ENCODE results near the gene ABHD12B. TPM values are rescaled to one million over a fixed set of nuclear protein-coding genes. Genes with fewer than 3 reads are reported as not detected.

ABHD12B gene
- total RNA-seq, 1 experiment from 2014 or later, result 51.0 TPM

DNA sequence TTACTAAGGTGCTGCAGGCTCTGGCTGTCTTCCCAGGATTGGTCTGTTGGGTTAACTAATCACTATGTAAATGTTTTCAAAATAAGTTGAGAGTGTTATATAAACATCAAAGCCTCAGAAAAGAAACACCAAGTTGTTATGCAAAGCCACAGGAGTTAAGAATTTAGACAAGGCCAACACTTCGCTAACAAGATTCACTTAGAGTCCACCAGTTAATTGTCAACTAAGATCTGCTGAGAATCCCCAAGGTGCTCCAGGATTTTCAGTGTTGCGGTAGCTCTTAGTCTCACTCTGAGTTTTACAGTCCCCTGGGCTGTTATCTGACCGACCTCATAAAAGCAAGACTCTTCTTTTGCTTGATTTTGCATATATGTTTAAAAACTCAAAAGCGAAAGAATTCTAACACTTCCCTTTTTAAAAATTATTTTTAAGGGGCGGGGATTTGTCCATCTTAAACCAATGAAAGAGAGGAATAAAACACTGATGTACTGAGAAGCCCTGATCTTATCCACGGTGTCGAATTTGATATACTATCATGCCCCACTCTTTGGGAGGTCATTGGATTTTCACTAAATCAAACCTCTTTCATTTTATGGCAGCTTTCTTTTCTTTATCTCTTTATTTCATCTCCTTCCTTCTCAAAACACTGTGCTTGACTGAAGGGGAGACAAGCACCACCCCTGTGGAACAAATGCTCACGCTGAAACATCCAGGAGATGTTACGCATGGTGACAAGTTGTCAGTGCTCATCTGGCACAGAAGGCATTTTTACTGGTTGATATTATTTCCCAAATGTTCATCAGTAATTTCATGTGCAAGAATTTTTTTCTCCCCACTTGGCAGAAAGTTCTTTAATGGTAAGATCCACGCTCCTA is 47.9 kb upstream of the ABHD12B start:
- Histone ChIP-seq H3K56ac (ENCODE audit: insufficient read length, low read depth, low read length) (no peak overlapping the region), H3K79me1 (ENCODE audit: insufficient read depth, low read depth, low read length, poor library complexity, severe bottlenecking) (no peaks in the 10 kb centered on the region), H3K18ac (ENCODE audit: insufficient read length, low read depth, low read length) (no peak overlapping the region), H4K8ac (replicated peaks; ENCODE audit: insufficient read length, low read depth, low read length) (no peak overlapping the region), H3K27ac (ENCODE audit: insufficient read length, low read depth, low read length) (no peak overlapping the region), H2AFZ (ENCODE audit: low read length) (no peak overlapping the region), H3K4ac (ENCODE audit: low read depth, low read length) (no peak overlapping the region), H3K9ac (ENCODE audit: extremely low read depth, insufficient read length, low read length) (no peak overlapping the region), H2BK15ac (ENCODE audit: low read depth, low read length) (no peak overlapping the region), H2BK20ac (ENCODE audit: low read depth, low read length, poor library complexity, severe bottlenecking) (no peak overlapping the region), H3K9me3 (ENCODE audit: control insufficient read depth, low read depth, low read length) (no peaks in the 10 kb centered on the region), H3K79me2 (ENCODE audit: insufficient read depth, low read length) (no peaks in the 10 kb centered on the region; the same call in 1 of the 2 replicates), H4K91ac (ENCODE audit: insufficient read length, low read depth, low read length) (no peak overlapping the region), H4K20me1 (ENCODE audit: control insufficient read depth, insufficient read depth, insufficient read length) (no peaks in the 10 kb centered on the region), H3K14ac (ENCODE audit: insufficient read depth, low read length) (no peak overlapping the region), H2BK5ac (ENCODE audit: insufficient read length, low read length) (no peak overlapping the region), H2AK5ac (ENCODE audit: insufficient read length, low read length) (no peak overlapping the region), H3K4me2 (ENCODE audit: insufficient read depth, insufficient read length, low read length) (no peak overlapping the region), H3K23ac (ENCODE audit: insufficient read length, low read depth, low read length) (no peak overlapping the region), H3K27me3 (ENCODE audit: insufficient read depth, low read length) (peaks cover 28% of the 10 kb centered on the region), H3K4me1 (ENCODE audit: insufficient read depth, low read length) (peaks cover 5% of the 10 kb centered on the region; the same call in 1 of the 2 replicates), H2BK120ac (ENCODE audit: low read depth, low read length, poor library complexity, severe bottlenecking) (no peak overlapping the region), H4K5ac (ENCODE audit: insufficient read length, low read depth, low read length) (no peak overlapping the region), H3K23me2 (ENCODE audit: insufficient read length, low read depth, low read length, poor library complexity, severe bottlenecking) (no peaks in the 10 kb centered on the region), H3T11ph (ENCODE audit: low read length) (no peak overlapping the region), H2BK12ac (ENCODE audit: insufficient read length, low read depth, low read length) (no peak overlapping the region)
- H3K4me1 Mint-ChIP-seq, result peaks cover 46 to 50% of the 10 kb centered on the region in 2 experiments
- WGBS (ENCODE audit: extremely low coverage, insufficient read length, low lambda C conversion rate), result no CpG with 5 or more reads among the region's 10 CpGs
- TF ChIP-seq, protein P1, sequence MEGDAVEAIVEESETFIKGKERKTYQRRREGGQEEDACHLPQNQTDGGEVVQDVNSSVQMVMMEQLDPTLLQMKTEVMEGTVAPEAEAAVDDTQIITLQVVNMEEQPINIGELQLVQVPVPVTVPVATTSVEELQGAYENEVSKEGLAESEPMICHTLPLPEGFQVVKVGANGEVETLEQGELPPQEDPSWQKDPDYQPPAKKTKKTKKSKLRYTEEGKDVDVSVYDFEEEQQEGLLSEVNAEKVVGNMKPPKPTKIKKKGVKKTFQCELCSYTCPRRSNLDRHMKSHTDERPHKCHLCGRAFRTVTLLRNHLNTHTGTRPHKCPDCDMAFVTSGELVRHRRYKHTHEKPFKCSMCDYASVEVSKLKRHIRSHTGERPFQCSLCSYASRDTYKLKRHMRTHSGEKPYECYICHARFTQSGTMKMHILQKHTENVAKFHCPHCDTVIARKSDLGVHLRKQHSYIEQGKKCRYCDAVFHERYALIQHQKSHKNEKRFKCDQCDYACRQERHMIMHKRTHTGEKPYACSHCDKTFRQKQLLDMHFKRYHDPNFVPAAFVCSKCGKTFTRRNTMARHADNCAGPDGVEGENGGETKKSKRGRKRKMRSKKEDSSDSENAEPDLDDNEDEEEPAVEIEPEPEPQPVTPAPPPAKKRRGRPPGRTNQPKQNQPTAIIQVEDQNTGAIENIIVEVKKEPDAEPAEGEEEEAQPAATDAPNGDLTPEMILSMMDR (conservative IDR thresholded peaks at IDR 0.05), result no peak
- H3K9me3 Mint-ChIP-seq, result peaks cover 0 to 4% of the 10 kb centered on the region in 2 experiments; a peak in 1 of 5 replicates
- H3K4me3 Mint-ChIP-seq, result no peak overlapping the region
- peaks cover 68% of the 10 kb centered on the region for H3K27me3 Mint-ChIP-seq (ENCODE audit: low read depth)
- no peak overlapping the region for H3K27ac Mint-ChIP-seq
- DNase-seq, result no peak
- peaks cover 2 to 10% (median 2%) of the 10 kb centered on the region in 3 experiments; a peak in 6 of 7 replicates for H3K36me3 Mint-ChIP-seq (ENCODE audit: insufficient read depth in 1 of 3, low read depth in 3 of 3)

Data from H9 (cell line).